Stromal cell of bone marrow (primary cell): ENCODE measurements around the gene GJC1.

ENCODE experiments used
- DNase-seq: peaks from one replicate; pipeline ENCODE4 v3.0.0-alpha.2; 2012; ENCODE audit warnings: low read depth

GJC1 gene

GRCh38 chr17:44776628-44777393 lies 53.3 kb downstream of the GJC1 start:
- DNase-seq: no peak

GRCh38 chr17:44775838-44776621 lies 54.1 kb downstream of the GJC1 start:
- no peak for DNase-seq

- peak; percentile 94 for DNase-seq
These were observed 54.8 kb downstream of the GJC1 start for GRCh38 chr17:44775136-44775837.

- peak; percentile 38 for DNase-seq
These were observed 55.6 kb downstream of the GJC1 start for GRCh38 chr17:44774271-44775135.

GRCh38 chr17:44773140-44773539 lies 56.9 kb downstream of the GJC1 start:
- no peak for DNase-seq

- no peak for DNase-seq
These were observed 57.6 kb downstream of the GJC1 start for GRCh38 chr17:44772308-44773045.

GRCh38 chr17:44770166-44770925 lies 59.7 kb downstream of the GJC1 start:
- DNase-seq: no peak

- no peak for DNase-seq
These were observed 60.4 kb downstream of the GJC1 start for GRCh38 chr17:44769647-44770084.

- no peak for DNase-seq
These were observed 60.9 kb downstream of the GJC1 start for GRCh38 chr17:44769230-44769629.

- no peak for DNase-seq
These were observed 61.5 kb downstream of the GJC1 start for GRCh38 chr17:44768505-44769142.

- no peak for DNase-seq
These were observed 62.6 kb downstream of the GJC1 start for GRCh38 chr17:44767493-44767892.

- DNase-seq: no peak
These were observed 63.6 kb downstream of the GJC1 start for GRCh38 chr17:44766409-44767038.

- no peak for DNase-seq
These were observed 64.1 kb downstream of the GJC1 start for GRCh38 chr17:44765965-44766364.

- no peak for DNase-seq
These were observed 66.9 kb downstream of the GJC1 start for GRCh38 chr17:44763170-44763569.

GRCh38 chr17:44761932-44762810 lies 67.9 kb downstream of the GJC1 start:
- no peak for DNase-seq

- no peak for DNase-seq
These were observed 69.4 kb downstream of the GJC1 start for GRCh38 chr17:44760474-44761308.

- no peak for DNase-seq
These were observed 70.2 kb downstream of the GJC1 start for GRCh38 chr17:44759916-44760243.
